Endothelial cell (in vitro differentiated cells): ENCODE data around the gene DMXL1. TPM values are rescaled to one million over a fixed set of nuclear protein-coding genes. Genes with fewer than 3 reads are reported as not detected.

Source experiments
- DNase-seq: peaks from one replicate; pipeline ENCODE4 v3.0.0; 2021; ENCODE audit warnings: low spot score
- H3K27ac Mint-ChIP-seq: one replicate; pipeline ENCODE4 v1.8.0; 2021; ENCODE audit warnings: mixed read lengths, inconsistent platforms; ENCODE audit not compliant: unreplicated experiment
- H3K27me3 Mint-ChIP-seq: one replicate; pipeline ENCODE4 v1.8.0; 2021; ENCODE audit warnings: mild to moderate bottlenecking, moderate library complexity, mixed read lengths, inconsistent platforms; ENCODE audit not compliant: unreplicated experiment
- H3K36me3 Mint-ChIP-seq: one replicate; pipeline ENCODE4 v1.8.0; 2021; ENCODE audit warnings: mild to moderate bottlenecking, low read depth, mixed read lengths, inconsistent platforms; ENCODE audit not compliant: unreplicated experiment
- H3K4me1 Mint-ChIP-seq: one replicate; pipeline ENCODE4 v1.8.0; 2021; ENCODE audit warnings: mild to moderate bottlenecking, mixed read lengths, inconsistent platforms; ENCODE audit not compliant: unreplicated experiment
- H3K4me3 Mint-ChIP-seq: one replicate; pipeline ENCODE4 v1.8.0; 2021; ENCODE audit warnings: mild to moderate bottlenecking, mixed read lengths, inconsistent platforms; ENCODE audit not compliant: unreplicated experiment
- H3K9me3 Mint-ChIP-seq: one replicate; pipeline ENCODE4 v1.8.0; 2021; ENCODE audit warnings: mixed read lengths, inconsistent platforms; ENCODE audit not compliant: unreplicated experiment
- CTCF ChIP-seq: fragments of 200-600 bp; sonication (generic); IDR thresholded peaks from one replicate; pipeline ENCODE4 v1.5.0; 2021; ENCODE audit warnings: antibody characterized with exemption; ENCODE audit not compliant: unreplicated experiment
- total RNA-seq: library from RNA; stranded (reverse); fragmentation: NEBNext Ultra II Directional; extraction: Animal tissue kit (Norgen Biotek cat#: 25700); gene quantifications from one replicate; pipeline ENCODE4 v1.2.1, GENCODE V29; 2021; ENCODE audit not compliant: unreplicated experiment

The DMXL1 gene
- total RNA-seq, 1 donor from 2014 or later, result 24.9 TPM

GRCh38 chr5:119080936-119081335 is 10.0 kb downstream of the DMXL1 start:
- H3K4me3 Mint-ChIP-seq, result no peak overlapping the region

GRCh38 chr5:119082691-119083090 is 11.8 kb downstream of the DMXL1 start:
- Mint-ChIP-seq H3K4me3 (no peak overlapping the region), H3K4me1 (no peaks in the 10 kb centered on the region), H3K9me3 (no peaks in the 10 kb centered on the region), H3K27me3 (peaks cover 1% of the 10 kb centered on the region), H3K36me3 (peaks cover 3% of the 10 kb centered on the region), H3K27ac (no peak overlapping the region)
- no peak for TF ChIP-seq CTCF
- DNase-seq, result no peak

More at GRCh38 chr5:119080936-119081335, 10.0 kb downstream of the DMXL1 start:
- no peaks in the 10 kb centered on the region for H3K4me1 Mint-ChIP-seq
- no peak for DNase-seq
- H3K36me3 Mint-ChIP-seq, result peaks cover 2% of the 10 kb centered on the region
- H3K9me3 Mint-ChIP-seq, result no peaks in the 10 kb centered on the region
- no peak overlapping the region for H3K27ac Mint-ChIP-seq
- no peak for TF ChIP-seq CTCF
- H3K27me3 Mint-ChIP-seq, result peaks cover 1% of the 10 kb centered on the region

GRCh38 chr5:119083679-119084078 is 12.8 kb downstream of the DMXL1 start:
- no peak for TF ChIP-seq CTCF
- Mint-ChIP-seq H3K36me3 (peaks cover 3% of the 10 kb centered on the region), H3K27me3 (peaks cover 1% of the 10 kb centered on the region), H3K27ac (no peak overlapping the region), H3K4me3 (no peak overlapping the region), H3K4me1 (no peaks in the 10 kb centered on the region), H3K9me3 (no peaks in the 10 kb centered on the region)
- no peak for DNase-seq

GRCh38 chr5:119088438-119088837 is 17.6 kb downstream of the DMXL1 start:
- Mint-ChIP-seq H3K4me1 (no peaks in the 10 kb centered on the region), H3K9me3 (no peaks in the 10 kb centered on the region), H3K36me3 (peaks cover 3% of the 10 kb centered on the region), H3K27ac (no peak overlapping the region), H3K4me3 (no peak overlapping the region), H3K27me3 (peaks cover 1% of the 10 kb centered on the region)
- no peak for TF ChIP-seq CTCF
- DNase-seq, result no peak

- no peak overlapping the region for H3K27ac Mint-ChIP-seq
- no peak overlapping the region for H3K4me3 Mint-ChIP-seq
- H3K27me3 Mint-ChIP-seq, result peaks cover 3% of the 10 kb centered on the region
- no peak for TF ChIP-seq CTCF
- H3K9me3 Mint-ChIP-seq, result no peaks in the 10 kb centered on the region
- H3K4me1 Mint-ChIP-seq, result no peaks in the 10 kb centered on the region
- no peak for DNase-seq
- no peaks in the 10 kb centered on the region for H3K36me3 Mint-ChIP-seq
Measured at GRCh38 chr5:119095611-119096010, 24.7 kb downstream of the DMXL1 start.
